NCI-H146 (cell line): ENCODE results near the gene MCC.

Experiments
- DNase-seq: peaks from one replicate; lab custom pipeline; 2025; lab: John Stamatoyannopoulos, UW

Gene MCC

GRCh38 chr5:113031557-113031956, 456.7 kb downstream of the MCC start:
- DNase-seq = no peak

- DNase-seq = no peak
Measured at GRCh38 chr5:113031104-113031503, 457.1 kb downstream of the MCC start.

- no peak for DNase-seq
Measured at GRCh38 chr5:113029614-113030013, 458.6 kb downstream of the MCC start.

GRCh38 chr5:113027431-113027830, 460.8 kb downstream of the MCC start:
- no peak for DNase-seq

GRCh38 chr5:113027015-113027414, 461.2 kb downstream of the MCC start:
- DNase-seq = no peak

- no peak for DNase-seq
Measured at GRCh38 chr5:113026211-113026610, 462.0 kb downstream of the MCC start.

GRCh38 chr5:113025596-113025995, 462.7 kb downstream of the MCC start:
- no peak for DNase-seq

- no peak for DNase-seq
Measured at GRCh38 chr5:113024076-113024697, 464.1 kb downstream of the MCC start.

- no peak for DNase-seq
Measured at GRCh38 chr5:113022661-113023060, 465.6 kb downstream of the MCC start.

GRCh38 chr5:113020461-113021273, 467.6 kb downstream of the MCC start:
- DNase-seq = no peak

- DNase-seq = no peak
Measured at GRCh38 chr5:113017881-113018635, 470.2 kb downstream of the MCC start.

GRCh38 chr5:113005454-113005853, 482.8 kb downstream of the MCC start:
- no peak for DNase-seq

- no peak for DNase-seq
Measured at GRCh38 chr5:113003763-113004162, 484.5 kb downstream of the MCC start.

GRCh38 chr5:113002423-113002822, 485.8 kb downstream of the MCC start:
- DNase-seq = no peak

- no peak for DNase-seq
Measured at GRCh38 chr5:113000466-113000865, 487.8 kb downstream of the MCC start.

GRCh38 chr5:112998296-112998695, 490.0 kb downstream of the MCC start:
- no peak for DNase-seq

- no peak for DNase-seq
Measured at GRCh38 chr5:112996830-112997374, 491.4 kb downstream of the MCC start.

GRCh38 chr5:112995764-112996618, 492.3 kb downstream of the MCC start:
- DNase-seq = peak; percentile 49

GRCh38 chr5:112986224-112986623, 502.0 kb downstream of the MCC start:
- DNase-seq = no peak

- no peak for DNase-seq
Measured at GRCh38 chr5:112983363-112983762, 504.9 kb downstream of the MCC start.

- no peak for DNase-seq
Measured at GRCh38 chr5:112979723-112980122, 508.5 kb downstream of the MCC start.

- peak; percentile 31 for DNase-seq
Measured at GRCh38 chr5:112978836-112979235, 509.4 kb downstream of the MCC start.
